ENCODE results near the gene PTAR1.

Gene PTAR1

DNA sequence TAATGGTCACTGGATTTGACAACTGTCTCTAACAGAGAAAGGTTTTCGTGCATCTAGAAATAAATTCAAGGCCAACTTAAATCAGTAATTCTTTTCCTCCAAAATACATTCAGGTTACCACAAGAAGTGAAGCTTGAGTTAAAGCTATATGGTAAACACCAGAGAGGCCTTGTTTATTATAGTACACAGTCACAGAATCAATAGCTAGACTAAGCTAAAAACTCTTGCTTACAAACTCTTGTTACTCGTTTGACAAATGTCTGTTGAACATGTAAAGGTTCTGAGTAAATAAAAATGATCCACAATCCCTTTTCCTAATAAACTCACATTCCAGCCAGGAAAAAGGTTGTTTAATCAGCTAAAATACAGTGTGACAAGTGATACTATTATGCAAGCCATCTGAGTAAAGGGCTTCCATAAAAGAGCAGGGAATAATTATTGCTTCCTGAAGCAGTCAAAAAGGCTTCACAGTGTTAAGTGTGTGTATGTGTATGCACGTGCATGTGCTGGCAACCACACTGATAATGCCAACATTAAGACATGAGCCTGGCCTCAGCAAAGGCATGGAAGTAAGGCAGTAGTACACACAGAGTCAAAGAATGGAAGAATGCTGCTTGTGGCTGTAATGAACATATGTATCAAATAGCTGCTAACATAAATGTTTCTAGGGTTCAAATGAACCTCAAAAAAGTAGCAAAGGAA lies 12.8 kb downstream of the PTAR1 start:
- no peak overlapping the region for H3K4me3 ChIP-seq (replicated peaks; ENCODE audit: low read depth, low read length)
- TF ChIP-seq, protein P1, sequence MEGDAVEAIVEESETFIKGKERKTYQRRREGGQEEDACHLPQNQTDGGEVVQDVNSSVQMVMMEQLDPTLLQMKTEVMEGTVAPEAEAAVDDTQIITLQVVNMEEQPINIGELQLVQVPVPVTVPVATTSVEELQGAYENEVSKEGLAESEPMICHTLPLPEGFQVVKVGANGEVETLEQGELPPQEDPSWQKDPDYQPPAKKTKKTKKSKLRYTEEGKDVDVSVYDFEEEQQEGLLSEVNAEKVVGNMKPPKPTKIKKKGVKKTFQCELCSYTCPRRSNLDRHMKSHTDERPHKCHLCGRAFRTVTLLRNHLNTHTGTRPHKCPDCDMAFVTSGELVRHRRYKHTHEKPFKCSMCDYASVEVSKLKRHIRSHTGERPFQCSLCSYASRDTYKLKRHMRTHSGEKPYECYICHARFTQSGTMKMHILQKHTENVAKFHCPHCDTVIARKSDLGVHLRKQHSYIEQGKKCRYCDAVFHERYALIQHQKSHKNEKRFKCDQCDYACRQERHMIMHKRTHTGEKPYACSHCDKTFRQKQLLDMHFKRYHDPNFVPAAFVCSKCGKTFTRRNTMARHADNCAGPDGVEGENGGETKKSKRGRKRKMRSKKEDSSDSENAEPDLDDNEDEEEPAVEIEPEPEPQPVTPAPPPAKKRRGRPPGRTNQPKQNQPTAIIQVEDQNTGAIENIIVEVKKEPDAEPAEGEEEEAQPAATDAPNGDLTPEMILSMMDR (IDR thresholded peaks at IDR 0.05; ENCODE audit: insufficient read depth, low read length, poor library complexity, severe bottlenecking) = no peak
- no peaks in the 10 kb centered on the region for H3K36me3 ChIP-seq (ENCODE audit: control insufficient read depth, insufficient read depth, low read length)
- DNase-seq (ENCODE audit: extremely low read depth, insufficient read length) = no peak
- no peaks in the 10 kb centered on the region for H3K27me3 ChIP-seq (replicated peaks; ENCODE audit: control insufficient read depth, insufficient read depth, low read length)

DNA sequence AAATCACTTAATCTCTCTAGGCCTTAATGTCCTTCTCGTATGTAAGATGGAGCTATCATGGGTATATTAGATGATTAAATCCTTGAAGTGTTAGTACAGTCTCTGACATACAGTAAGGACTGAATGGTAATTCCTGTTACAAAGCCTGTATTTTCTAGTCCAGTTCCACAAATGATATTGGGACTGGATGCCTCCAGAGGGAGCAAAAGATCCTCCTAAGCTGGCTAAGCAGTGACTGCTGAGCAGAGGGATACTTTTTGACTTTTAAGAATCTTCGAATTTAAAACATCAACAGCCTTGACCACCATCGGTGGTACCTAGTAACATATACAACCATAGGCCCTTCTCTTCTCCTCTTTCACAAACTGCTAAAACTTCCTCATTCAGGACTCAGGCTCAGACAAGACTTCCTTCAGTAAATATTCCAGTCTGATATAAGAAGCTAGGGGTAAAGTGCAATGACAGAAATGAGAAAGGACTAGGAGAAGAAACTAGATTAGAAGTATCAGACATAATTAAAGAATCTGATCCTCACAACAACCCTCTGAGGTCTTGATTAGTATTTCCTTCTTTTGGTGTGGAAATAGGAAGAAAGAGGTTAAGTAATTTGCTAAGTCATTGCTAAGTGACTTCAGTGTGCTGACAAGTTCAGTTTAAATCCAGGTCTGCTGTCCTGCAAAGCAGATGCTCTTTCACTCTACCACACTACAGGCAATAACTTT lies 13.9 kb downstream of the PTAR1 start:
- no peak overlapping the region for H3K4me3 ChIP-seq (replicated peaks; ENCODE audit: low read depth, low read length)
- no peak for DNase-seq (ENCODE audit: extremely low read depth, insufficient read length)
- TF ChIP-seq, protein P1 (IDR thresholded peaks at IDR 0.05; ENCODE audit: insufficient read depth, low read length, poor library complexity, severe bottlenecking) = no peak
- no peaks in the 10 kb centered on the region for H3K27me3 ChIP-seq (replicated peaks; ENCODE audit: control insufficient read depth, insufficient read depth, low read length)
- no peaks in the 10 kb centered on the region for H3K36me3 ChIP-seq (ENCODE audit: control insufficient read depth, insufficient read depth, low read length)

DNA sequence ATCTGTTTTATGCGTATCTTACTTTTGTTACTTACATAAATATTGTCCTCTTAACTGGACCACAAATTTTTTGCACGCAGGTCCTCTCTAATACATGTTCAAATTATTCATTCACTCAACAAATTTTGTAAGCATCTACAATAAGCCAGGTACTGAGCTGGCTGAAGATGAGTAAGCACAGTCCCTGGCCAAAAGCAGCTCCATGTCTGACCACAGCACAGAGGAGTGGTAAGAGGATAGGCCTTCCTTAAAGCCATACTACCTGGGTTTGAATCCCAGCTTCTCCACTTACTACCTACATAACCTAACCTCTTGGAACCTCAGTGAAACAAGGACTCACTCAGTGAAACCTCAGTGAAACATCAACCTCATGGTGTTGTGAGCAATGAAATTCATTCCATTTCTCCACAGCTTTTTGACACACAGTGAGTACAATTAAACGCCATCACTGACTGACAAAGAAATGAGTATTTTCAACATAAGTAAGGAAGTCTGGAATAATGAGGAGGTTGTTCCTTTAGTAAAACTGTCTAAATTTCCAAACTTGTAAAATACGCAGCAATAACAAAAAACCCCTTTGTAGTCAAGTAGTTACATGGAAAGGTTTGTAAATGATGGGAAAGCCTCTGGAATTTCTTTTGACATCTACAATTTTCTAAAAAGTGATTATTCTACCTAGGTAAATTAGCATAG lies 15.0 kb downstream of the PTAR1 start:
- DNase-seq (ENCODE audit: extremely low read depth, insufficient read length) = no peak
- H3K36me3 ChIP-seq (ENCODE audit: control insufficient read depth, insufficient read depth, low read length) = no peaks in the 10 kb centered on the region
- no peaks in the 10 kb centered on the region for H3K27me3 ChIP-seq (replicated peaks; ENCODE audit: control insufficient read depth, insufficient read depth, low read length)
- no peak overlapping the region for H3K4me3 ChIP-seq (replicated peaks; ENCODE audit: low read depth, low read length)
- TF ChIP-seq, protein P1 (IDR thresholded peaks at IDR 0.05; ENCODE audit: insufficient read depth, low read length, poor library complexity, severe bottlenecking) = no peak

DNA sequence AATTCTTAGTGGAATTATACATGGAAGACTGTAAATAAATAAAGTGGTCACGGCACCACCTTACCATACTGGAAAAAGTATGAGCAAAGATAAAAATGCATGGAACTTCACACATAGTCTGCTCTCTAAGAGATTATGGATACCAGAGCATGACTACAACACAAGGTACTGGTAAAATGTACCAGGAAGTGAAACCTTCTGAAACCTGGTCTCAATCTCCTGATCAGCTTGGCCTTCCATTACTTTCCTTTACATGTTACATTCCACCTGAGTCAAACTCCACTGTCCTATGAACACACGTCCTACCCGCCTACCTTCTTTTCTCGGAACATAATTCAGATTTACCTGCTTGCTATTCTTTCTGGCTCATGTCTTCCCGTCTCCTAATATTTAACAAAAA lies 15.9 kb downstream of the PTAR1 start:
- TF ChIP-seq, protein P1 (IDR thresholded peaks at IDR 0.05; ENCODE audit: insufficient read depth, low read length, poor library complexity, severe bottlenecking) = no peak
- no peak overlapping the region for H3K4me3 ChIP-seq (replicated peaks; ENCODE audit: low read depth, low read length)
- H3K27me3 ChIP-seq (replicated peaks; ENCODE audit: control insufficient read depth, insufficient read depth, low read length) = no peaks in the 10 kb centered on the region
- no peak for DNase-seq (ENCODE audit: extremely low read depth, insufficient read length)
- no peaks in the 10 kb centered on the region for H3K36me3 ChIP-seq (ENCODE audit: control insufficient read depth, insufficient read depth, low read length)

DNA sequence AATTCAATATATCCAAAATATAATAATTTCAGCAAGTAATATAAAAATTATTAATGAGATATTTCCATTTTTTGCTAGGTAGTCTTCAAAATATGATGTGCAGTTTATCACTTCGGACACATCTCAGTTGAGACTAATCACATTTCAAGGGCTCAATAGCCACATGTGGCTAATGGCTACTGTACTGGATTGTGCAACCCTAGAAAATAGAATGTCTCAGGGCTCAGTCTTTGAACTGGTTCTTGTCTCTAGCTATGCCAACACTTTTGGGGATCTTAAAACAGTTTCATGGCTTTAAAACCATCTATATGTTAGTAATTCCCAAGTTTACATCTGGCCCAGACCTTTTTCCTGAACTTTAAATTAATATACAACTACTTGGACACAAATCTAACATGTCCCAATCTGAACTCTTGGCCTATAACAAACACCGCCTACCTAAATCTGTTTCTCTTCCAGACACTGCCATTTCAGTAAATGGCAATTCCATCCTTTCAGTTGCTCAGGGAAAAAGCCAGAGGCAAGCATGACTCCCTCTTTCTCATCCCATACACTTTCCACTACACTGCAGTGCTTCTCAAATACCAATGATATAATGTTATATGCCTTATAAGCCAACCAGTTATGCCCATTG lies 18.8 kb downstream of the PTAR1 start:
- no peak for DNase-seq (ENCODE audit: extremely low read depth, insufficient read length)
- Histone ChIP-seq H3K27me3 (replicated peaks; ENCODE audit: control insufficient read depth, insufficient read depth, low read length) (no peaks in the 10 kb centered on the region), H3K36me3 (ENCODE audit: control insufficient read depth, insufficient read depth, low read length) (no peaks in the 10 kb centered on the region), H3K4me3 (replicated peaks; ENCODE audit: low read depth, low read length) (no peak overlapping the region)
- TF ChIP-seq, protein P1 (IDR thresholded peaks at IDR 0.05; ENCODE audit: insufficient read depth, low read length, poor library complexity, severe bottlenecking) = no peak

Measured in GM06990 (cell line).